ENCODE measurements around the gene CC2D2B.
"Not testable (repeated sequence)": the region's sequence is repeated elsewhere in the genome, so short reads cannot be mapped to it uniquely, and the experiment has no call there.

CC2D2B gene

GRCh38 chr10:95964756-95965155 lies 57.0 kb downstream of the CC2D2B start:
- no peak overlapping the region for H3K27ac ChIP-seq (ENCODE audit: insufficient read depth, low read length, poor library complexity, severe bottlenecking)
- no peak for DNase-seq
- no peaks in the 10 kb centered on the region for H3K36me3 ChIP-seq (ENCODE audit: control insufficient read depth, insufficient read depth, low read length)
- no peaks in the 10 kb centered on the region for H3K27me3 ChIP-seq (replicated peaks; ENCODE audit: control insufficient read depth, insufficient read depth, low read length, poor library complexity, severe bottlenecking)
- no peaks in the 10 kb centered on the region for H3K9me3 ChIP-seq (ENCODE audit: control insufficient read depth, low read length)
- H3K4me3 ChIP-seq (ENCODE audit: insufficient read depth, low read depth, low read length, poor library complexity, severe bottlenecking), result no peak overlapping the region
- no peaks in the 10 kb centered on the region for H3K4me1 ChIP-seq (ENCODE audit: control insufficient read depth, insufficient read depth, low read length, poor library complexity, severe bottlenecking)

- H3K27me3 ChIP-seq (replicated peaks; ENCODE audit: control insufficient read depth, insufficient read depth, low read length, poor library complexity, severe bottlenecking), result no peaks in the 10 kb centered on the region
- no peak overlapping the region for H3K27ac ChIP-seq (ENCODE audit: insufficient read depth, low read length, poor library complexity, severe bottlenecking)
- H3K9me3 ChIP-seq (ENCODE audit: control insufficient read depth, low read length), result no peaks in the 10 kb centered on the region
- no peaks in the 10 kb centered on the region for H3K36me3 ChIP-seq (ENCODE audit: control insufficient read depth, insufficient read depth, low read length)
- DNase-seq, result no peak
- no peaks in the 10 kb centered on the region for H3K4me1 ChIP-seq (ENCODE audit: control insufficient read depth, insufficient read depth, low read length, poor library complexity, severe bottlenecking)
- H3K4me3 ChIP-seq (ENCODE audit: insufficient read depth, low read depth, low read length, poor library complexity, severe bottlenecking), result no peak overlapping the region
These were observed 68.8 kb downstream of the CC2D2B start for GRCh38 chr10:95976362-95977229.

- no peaks in the 10 kb centered on the region for H3K27me3 ChIP-seq (replicated peaks; ENCODE audit: control insufficient read depth, insufficient read depth, low read length, poor library complexity, severe bottlenecking)
- H3K4me1 ChIP-seq (ENCODE audit: control insufficient read depth, insufficient read depth, low read length, poor library complexity, severe bottlenecking), result no peaks in the 10 kb centered on the region
- no peaks in the 10 kb centered on the region for H3K9me3 ChIP-seq (ENCODE audit: control insufficient read depth, low read length)
- no peak for DNase-seq
- no peak overlapping the region for H3K4me3 ChIP-seq (ENCODE audit: insufficient read depth, low read depth, low read length, poor library complexity, severe bottlenecking)
- H3K36me3 ChIP-seq (ENCODE audit: control insufficient read depth, insufficient read depth, low read length), result no peaks in the 10 kb centered on the region
- H3K27ac ChIP-seq (ENCODE audit: insufficient read depth, low read length, poor library complexity, severe bottlenecking), result no peak overlapping the region
These were observed 74.4 kb downstream of the CC2D2B start for GRCh38 chr10:95982200-95982599.

GRCh38 chr10:95987685-95988426 lies 80.1 kb downstream of the CC2D2B start:
- Histone ChIP-seq H3K27ac (ENCODE audit: insufficient read depth, low read length, poor library complexity, severe bottlenecking) (no peak overlapping the region), H3K4me3 (ENCODE audit: insufficient read depth, low read depth, low read length, poor library complexity, severe bottlenecking) (no peak overlapping the region), H3K27me3 (replicated peaks; ENCODE audit: control insufficient read depth, insufficient read depth, low read length, poor library complexity, severe bottlenecking) (no peaks in the 10 kb centered on the region), H3K4me1 (ENCODE audit: control insufficient read depth, insufficient read depth, low read length, poor library complexity, severe bottlenecking) (no peaks in the 10 kb centered on the region), H3K36me3 (ENCODE audit: control insufficient read depth, insufficient read depth, low read length) (no peaks in the 10 kb centered on the region), H3K9me3 (ENCODE audit: control insufficient read depth, low read length) (no peaks in the 10 kb centered on the region)
- DNase-seq, result no peak

- Histone ChIP-seq H3K4me1 (ENCODE audit: control insufficient read depth, insufficient read depth, low read length, poor library complexity, severe bottlenecking) (no peaks in the 10 kb centered on the region), H3K27ac (ENCODE audit: insufficient read depth, low read length, poor library complexity, severe bottlenecking) (no peak overlapping the region), H3K9me3 (ENCODE audit: control insufficient read depth, low read length) (no peaks in the 10 kb centered on the region), H3K4me3 (ENCODE audit: insufficient read depth, low read depth, low read length, poor library complexity, severe bottlenecking) (no peak overlapping the region), H3K36me3 (ENCODE audit: control insufficient read depth, insufficient read depth, low read length) (no peaks in the 10 kb centered on the region), H3K27me3 (replicated peaks; ENCODE audit: control insufficient read depth, insufficient read depth, low read length, poor library complexity, severe bottlenecking) (no peaks in the 10 kb centered on the region)
- DNase-seq, result no peak
These were observed 80.9 kb downstream of the CC2D2B start for GRCh38 chr10:95988702-95989101.

GRCh38 chr10:95994376-95994775 lies 86.6 kb downstream of the CC2D2B start:
- H3K4me1 ChIP-seq (ENCODE audit: control insufficient read depth, insufficient read depth, low read length, poor library complexity, severe bottlenecking); H3K9me3 ChIP-seq (ENCODE audit: control insufficient read depth, low read length); H3K4me3 ChIP-seq (ENCODE audit: insufficient read depth, low read depth, low read length, poor library complexity, severe bottlenecking); DNase-seq; H3K27me3 ChIP-seq (replicated peaks; ENCODE audit: control insufficient read depth, insufficient read depth, low read length, poor library complexity, severe bottlenecking); H3K36me3 ChIP-seq (ENCODE audit: control insufficient read depth, insufficient read depth, low read length); H3K27ac ChIP-seq (ENCODE audit: insufficient read depth, low read length, poor library complexity, severe bottlenecking): not testable (repeated sequence)

GRCh38 chr10:95998255-95998784 lies 90.5 kb downstream of the CC2D2B start:
- H3K4me1 ChIP-seq (ENCODE audit: control insufficient read depth, insufficient read depth, low read length, poor library complexity, severe bottlenecking), result no peaks in the 10 kb centered on the region
- no peaks in the 10 kb centered on the region for H3K27me3 ChIP-seq (replicated peaks; ENCODE audit: control insufficient read depth, insufficient read depth, low read length, poor library complexity, severe bottlenecking)
- DNase-seq, result no peak
- H3K4me3 ChIP-seq (ENCODE audit: insufficient read depth, low read depth, low read length, poor library complexity, severe bottlenecking), result no peak overlapping the region
- H3K36me3 ChIP-seq (ENCODE audit: control insufficient read depth, insufficient read depth, low read length), result no peaks in the 10 kb centered on the region
- no peak overlapping the region for H3K27ac ChIP-seq (ENCODE audit: insufficient read depth, low read length, poor library complexity, severe bottlenecking)
- H3K9me3 ChIP-seq (ENCODE audit: control insufficient read depth, low read length), result no peaks in the 10 kb centered on the region

GRCh38 chr10:96013956-96014355 lies 106.2 kb downstream of the CC2D2B start:
- no peak overlapping the region for H3K4me3 ChIP-seq (ENCODE audit: insufficient read depth, low read depth, low read length, poor library complexity, severe bottlenecking)
- no peaks in the 10 kb centered on the region for H3K36me3 ChIP-seq (ENCODE audit: control insufficient read depth, insufficient read depth, low read length)
- DNase-seq, result no peak
- peaks cover 2% of the 10 kb centered on the region for H3K4me1 ChIP-seq (ENCODE audit: control insufficient read depth, insufficient read depth, low read length, poor library complexity, severe bottlenecking)
- H3K27ac ChIP-seq (ENCODE audit: insufficient read depth, low read length, poor library complexity, severe bottlenecking), result no peak overlapping the region
- H3K9me3 ChIP-seq (ENCODE audit: control insufficient read depth, low read length), result no peaks in the 10 kb centered on the region
- no peaks in the 10 kb centered on the region for H3K27me3 ChIP-seq (replicated peaks; ENCODE audit: control insufficient read depth, insufficient read depth, low read length, poor library complexity, severe bottlenecking)

- peaks cover 2% of the 10 kb centered on the region for H3K4me1 ChIP-seq (ENCODE audit: control insufficient read depth, insufficient read depth, low read length, poor library complexity, severe bottlenecking)
- no peak overlapping the region for H3K27ac ChIP-seq (ENCODE audit: insufficient read depth, low read length, poor library complexity, severe bottlenecking)
- no peak for DNase-seq
- H3K9me3 ChIP-seq (ENCODE audit: control insufficient read depth, low read length), result no peaks in the 10 kb centered on the region
- H3K4me3 ChIP-seq (ENCODE audit: insufficient read depth, low read depth, low read length, poor library complexity, severe bottlenecking), result no peak overlapping the region
- H3K27me3 ChIP-seq (replicated peaks; ENCODE audit: control insufficient read depth, insufficient read depth, low read length, poor library complexity, severe bottlenecking), result no peaks in the 10 kb centered on the region
- no peaks in the 10 kb centered on the region for H3K36me3 ChIP-seq (ENCODE audit: control insufficient read depth, insufficient read depth, low read length)
These were observed 106.8 kb downstream of the CC2D2B start for GRCh38 chr10:96014473-96015102.
